Measurements from ENCODE around the gene PITPNM2. TPM values are rescaled to one million over a fixed set of nuclear protein-coding genes. Genes with fewer than 3 reads are reported as not detected.

PITPNM2 gene
- polyA plus RNA-seq, 1 donor from 2014 or later: 0.82 TPM

GRCh38 chr12:123180171-123180570, 29.3 kb upstream of the PITPNM2 start:
- TF ChIP-seq RAD21 (conservative IDR thresholded peaks at IDR 0.05) (no peak), EP300 (conservative IDR thresholded peaks at IDR 0.05; ENCODE audit: poor library complexity, severe bottlenecking) (no peak), TAF1 (IDR thresholded peaks at IDR 0.05; ENCODE audit: low read depth) (no peak), POLR2AphosphoS5 (IDR thresholded peaks at IDR 0.05) (no peak), MXI1 (conservative IDR thresholded peaks at IDR 0.05; ENCODE audit: poor library complexity, severe bottlenecking) (no peak), EZH2 (IDR thresholded peaks at IDR 0.05; ENCODE audit: borderline replicate concordance, insufficient read depth, low read length, poor library complexity, severe bottlenecking) (no peak), SMC3 (conservative IDR thresholded peaks at IDR 0.05; ENCODE audit: poor library complexity) (no peak)
- TF ChIP-seq, protein P1, sequence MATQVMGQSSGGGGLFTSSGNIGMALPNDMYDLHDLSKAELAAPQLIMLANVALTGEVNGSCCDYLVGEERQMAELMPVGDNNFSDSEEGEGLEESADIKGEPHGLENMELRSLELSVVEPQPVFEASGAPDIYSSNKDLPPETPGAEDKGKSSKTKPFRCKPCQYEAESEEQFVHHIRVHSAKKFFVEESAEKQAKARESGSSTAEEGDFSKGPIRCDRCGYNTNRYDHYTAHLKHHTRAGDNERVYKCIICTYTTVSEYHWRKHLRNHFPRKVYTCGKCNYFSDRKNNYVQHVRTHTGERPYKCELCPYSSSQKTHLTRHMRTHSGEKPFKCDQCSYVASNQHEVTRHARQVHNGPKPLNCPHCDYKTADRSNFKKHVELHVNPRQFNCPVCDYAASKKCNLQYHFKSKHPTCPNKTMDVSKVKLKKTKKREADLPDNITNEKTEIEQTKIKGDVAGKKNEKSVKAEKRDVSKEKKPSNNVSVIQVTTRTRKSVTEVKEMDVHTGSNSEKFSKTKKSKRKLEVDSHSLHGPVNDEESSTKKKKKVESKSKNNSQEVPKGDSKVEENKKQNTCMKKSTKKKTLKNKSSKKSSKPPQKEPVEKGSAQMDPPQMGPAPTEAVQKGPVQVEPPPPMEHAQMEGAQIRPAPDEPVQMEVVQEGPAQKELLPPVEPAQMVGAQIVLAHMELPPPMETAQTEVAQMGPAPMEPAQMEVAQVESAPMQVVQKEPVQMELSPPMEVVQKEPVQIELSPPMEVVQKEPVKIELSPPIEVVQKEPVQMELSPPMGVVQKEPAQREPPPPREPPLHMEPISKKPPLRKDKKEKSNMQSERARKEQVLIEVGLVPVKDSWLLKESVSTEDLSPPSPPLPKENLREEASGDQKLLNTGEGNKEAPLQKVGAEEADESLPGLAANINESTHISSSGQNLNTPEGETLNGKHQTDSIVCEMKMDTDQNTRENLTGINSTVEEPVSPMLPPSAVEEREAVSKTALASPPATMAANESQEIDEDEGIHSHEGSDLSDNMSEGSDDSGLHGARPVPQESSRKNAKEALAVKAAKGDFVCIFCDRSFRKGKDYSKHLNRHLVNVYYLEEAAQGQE (IDR thresholded peaks at IDR 0.05; ENCODE audit: borderline replicate concordance): no peak
- TF ChIP-seq, protein P2, sequence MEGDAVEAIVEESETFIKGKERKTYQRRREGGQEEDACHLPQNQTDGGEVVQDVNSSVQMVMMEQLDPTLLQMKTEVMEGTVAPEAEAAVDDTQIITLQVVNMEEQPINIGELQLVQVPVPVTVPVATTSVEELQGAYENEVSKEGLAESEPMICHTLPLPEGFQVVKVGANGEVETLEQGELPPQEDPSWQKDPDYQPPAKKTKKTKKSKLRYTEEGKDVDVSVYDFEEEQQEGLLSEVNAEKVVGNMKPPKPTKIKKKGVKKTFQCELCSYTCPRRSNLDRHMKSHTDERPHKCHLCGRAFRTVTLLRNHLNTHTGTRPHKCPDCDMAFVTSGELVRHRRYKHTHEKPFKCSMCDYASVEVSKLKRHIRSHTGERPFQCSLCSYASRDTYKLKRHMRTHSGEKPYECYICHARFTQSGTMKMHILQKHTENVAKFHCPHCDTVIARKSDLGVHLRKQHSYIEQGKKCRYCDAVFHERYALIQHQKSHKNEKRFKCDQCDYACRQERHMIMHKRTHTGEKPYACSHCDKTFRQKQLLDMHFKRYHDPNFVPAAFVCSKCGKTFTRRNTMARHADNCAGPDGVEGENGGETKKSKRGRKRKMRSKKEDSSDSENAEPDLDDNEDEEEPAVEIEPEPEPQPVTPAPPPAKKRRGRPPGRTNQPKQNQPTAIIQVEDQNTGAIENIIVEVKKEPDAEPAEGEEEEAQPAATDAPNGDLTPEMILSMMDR (IDR thresholded peaks at IDR 0.05; ENCODE audit: poor library complexity, severe bottlenecking): no peak
- Histone ChIP-seq H2AFZ (ENCODE audit: low read depth, low read length) (no peak overlapping the region), H3F3A (ENCODE audit: insufficient read depth, low read length, poor library complexity, severe bottlenecking) (no peaks in the 10 kb centered on the region), H3K27ac (ENCODE audit: low read length) (no peak overlapping the region), H3K9me3 (ENCODE audit: low read length) (no peaks in the 10 kb centered on the region), H3K79me2 (replicated peaks; ENCODE audit: insufficient read depth, low read length) (no peaks in the 10 kb centered on the region), H3K4me3 (ENCODE audit: low read length) (no peak overlapping the region), H4K20me1 (ENCODE audit: insufficient read depth) (no peaks in the 10 kb centered on the region), H3K36me3 (ENCODE audit: insufficient read depth, low read length) (no peaks in the 10 kb centered on the region), H3K27me3 (ENCODE audit: insufficient read depth, low read depth, low read length) (no peaks in the 10 kb centered on the region), H3K9ac (ENCODE audit: low read length) (no peak overlapping the region), H3K9me2 (ENCODE audit: insufficient read depth, low read length) (no peaks in the 10 kb centered on the region), H3K4me2 (ENCODE audit: low read length) (no peak overlapping the region)

GRCh38 chr12:123171967-123172366, 21.1 kb upstream of the PITPNM2 start:
- Histone ChIP-seq H3K27ac (ENCODE audit: low read length) (no peak overlapping the region), H4K20me1 (ENCODE audit: insufficient read depth) (no peaks in the 10 kb centered on the region), H3K4me3 (ENCODE audit: low read length) (no peak overlapping the region), H3F3A (ENCODE audit: insufficient read depth, low read length, poor library complexity, severe bottlenecking) (no peaks in the 10 kb centered on the region), H3K9me3 (ENCODE audit: low read length) (no peaks in the 10 kb centered on the region), H2AFZ (ENCODE audit: low read depth, low read length) (no peak overlapping the region), H3K4me2 (ENCODE audit: low read length) (no peak overlapping the region), H3K79me2 (replicated peaks; ENCODE audit: insufficient read depth, low read length) (no peaks in the 10 kb centered on the region), H3K9me2 (ENCODE audit: insufficient read depth, low read length) (no peaks in the 10 kb centered on the region), H3K27me3 (ENCODE audit: insufficient read depth, low read depth, low read length) (no peaks in the 10 kb centered on the region), H3K36me3 (ENCODE audit: insufficient read depth, low read length) (no peaks in the 10 kb centered on the region), H3K9ac (ENCODE audit: low read length) (no peak overlapping the region)
- TF ChIP-seq TAF1 (IDR thresholded peaks at IDR 0.05; ENCODE audit: low read depth) (no peak), POLR2AphosphoS5 (IDR thresholded peaks at IDR 0.05) (no peak), RAD21 (conservative IDR thresholded peaks at IDR 0.05) (no peak), MXI1 (conservative IDR thresholded peaks at IDR 0.05; ENCODE audit: poor library complexity, severe bottlenecking) (no peak)

DNA sequence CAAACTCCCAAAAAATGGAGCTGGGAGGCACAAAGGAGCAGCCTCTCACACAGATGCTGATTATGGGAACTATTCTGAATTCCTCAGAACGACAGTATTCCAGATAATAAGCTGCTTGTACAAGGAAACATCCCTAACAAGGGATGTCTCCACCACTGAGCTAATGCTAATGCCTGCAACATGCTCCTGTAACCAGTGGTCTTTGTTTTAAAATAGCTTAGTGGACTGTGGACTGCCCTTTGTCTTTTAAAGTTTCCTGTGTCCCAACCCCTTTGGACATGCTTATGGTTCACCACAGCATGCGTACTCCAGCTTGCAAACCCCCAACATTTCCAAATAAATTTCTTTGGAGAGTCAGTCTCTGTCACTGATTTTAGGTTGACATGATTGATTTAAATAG, 16.4 kb upstream of the PITPNM2 start:
- H3K79me2 ChIP-seq (replicated peaks; ENCODE audit: insufficient read depth, low read length): no peaks in the 10 kb centered on the region
- H3K9me3 ChIP-seq (ENCODE audit: low read length): no peaks in the 10 kb centered on the region
- no peaks in the 10 kb centered on the region for H3K27me3 ChIP-seq (ENCODE audit: insufficient read depth, low read depth, low read length)
- H3K9ac ChIP-seq (ENCODE audit: low read length): no peak overlapping the region
- H2AFZ ChIP-seq (ENCODE audit: low read depth, low read length): no peak overlapping the region
- no peak overlapping the region for H3K27ac ChIP-seq (ENCODE audit: low read length)
- no peak overlapping the region for H3K4me2 ChIP-seq (ENCODE audit: low read length)
- H3K36me3 ChIP-seq (ENCODE audit: insufficient read depth, low read length): no peaks in the 10 kb centered on the region
- no peaks in the 10 kb centered on the region for H3K9me2 ChIP-seq (ENCODE audit: insufficient read depth, low read length)
- H3F3A ChIP-seq (ENCODE audit: insufficient read depth, low read length, poor library complexity, severe bottlenecking): no peaks in the 10 kb centered on the region
- no peaks in the 10 kb centered on the region for H4K20me1 ChIP-seq (ENCODE audit: insufficient read depth)
- no peak overlapping the region for H3K4me3 ChIP-seq (ENCODE audit: low read length)
- TF ChIP-seq MXI1 (conservative IDR thresholded peaks at IDR 0.05; ENCODE audit: poor library complexity, severe bottlenecking) (no peak), EZH2 (IDR thresholded peaks at IDR 0.05; ENCODE audit: borderline replicate concordance, insufficient read depth, low read length, poor library complexity, severe bottlenecking) (no peak), TAF1 (IDR thresholded peaks at IDR 0.05; ENCODE audit: low read depth) (no peak), POLR2AphosphoS5 (IDR thresholded peaks at IDR 0.05) (no peak), SMC3 (conservative IDR thresholded peaks at IDR 0.05; ENCODE audit: poor library complexity) (no peak), EP300 (conservative IDR thresholded peaks at IDR 0.05; ENCODE audit: poor library complexity, severe bottlenecking) (no peak), RAD21 (conservative IDR thresholded peaks at IDR 0.05) (no peak)
- TF ChIP-seq, protein P1 (IDR thresholded peaks at IDR 0.05; ENCODE audit: borderline replicate concordance): no peak
- TF ChIP-seq, protein P2 (IDR thresholded peaks at IDR 0.05; ENCODE audit: poor library complexity, severe bottlenecking): no peak
